ACC112 (cell line): Measurements from ENCODE around the gene ADGRG3.

ENCODE experiments used
- H2AFZ ChIP-seq: fragments of 200-600 bp; sonication (generic); one replicate; pipeline ENCODE4 v1.6.0; 2017; ENCODE audit warnings: antibody characterized with exemption, low read length; ENCODE audit not compliant: unreplicated experiment
- H3K27ac ChIP-seq: fragments of 200-600 bp; sonication (generic); 2 replicates; pipeline ENCODE4 v1.5.1; 2014; ENCODE audit warnings: low read depth, mild to moderate bottlenecking, antibody characterized with exemption, low read length, moderate library complexity
- H3K27me3 ChIP-seq: fragments of 200-600 bp; sonication (generic); 2 replicates; pipeline ENCODE4 v1.6.1; 2014; ENCODE audit warnings: mild to moderate bottlenecking, antibody characterized with exemption, low read length, moderate library complexity, mixed read lengths; ENCODE audit not compliant: insufficient read depth
- H3K36me3 ChIP-seq: fragments of 200-600 bp; sonication (generic); 2 replicates; pipeline ENCODE4 v1.6.1; 2016; ENCODE audit warnings: mild to moderate bottlenecking, antibody characterized with exemption, low read length, moderate library complexity, mixed read lengths; ENCODE audit not compliant: insufficient read depth
- H3K4me1 ChIP-seq: fragments of 200-600 bp; sonication (generic); one replicate; pipeline ENCODE4 v1.6.1; 2016; ENCODE audit warnings: low read length, mixed read lengths; ENCODE audit not compliant: insufficient read depth, unreplicated experiment, control insufficient read depth
- H3K4me3 ChIP-seq: fragments of 200-600 bp; sonication (generic); 2 replicates; pipeline ENCODE4 v1.5.1; 2014; ENCODE audit warnings: mild to moderate bottlenecking, low read depth, low read length
- H3K79me2 ChIP-seq: fragments of 200-600 bp; sonication (generic); one replicate; pipeline ENCODE4 v1.6.0; 2016; ENCODE audit warnings: low read length; ENCODE audit not compliant: control insufficient read depth, unreplicated experiment, insufficient read depth

ADGRG3 gene

DNA sequence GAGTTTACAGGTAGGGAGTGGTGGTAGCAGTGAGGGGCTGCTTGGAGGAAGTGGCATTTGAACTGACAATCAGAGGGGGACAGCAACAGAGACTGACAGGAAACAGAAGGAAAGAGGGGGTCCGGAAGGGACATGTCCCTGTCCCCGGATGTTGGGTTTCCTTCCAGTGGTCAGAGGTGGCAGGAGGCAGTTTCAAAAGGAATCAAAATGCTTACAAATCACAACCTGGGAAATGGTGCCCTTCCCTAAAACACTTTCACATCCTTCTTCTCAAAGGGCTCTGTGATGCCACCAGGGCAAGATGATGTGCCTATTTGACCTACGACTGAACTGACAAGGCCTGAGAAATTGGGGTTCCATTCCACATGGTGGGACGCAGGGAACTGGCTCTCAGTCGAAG, 20.0 kb upstream of the ADGRG3 start:
- Histone ChIP-seq H3K4me3 (no peak overlapping the region), H3K27ac (no peak overlapping the region), H3K4me1 (peaks cover 34% of the 10 kb centered on the region), H3K27me3 (no peaks in the 10 kb centered on the region), H3K79me2 (no peaks in the 10 kb centered on the region), H3K36me3 (no peaks in the 10 kb centered on the region), H2AFZ (no peak overlapping the region)

DNA sequence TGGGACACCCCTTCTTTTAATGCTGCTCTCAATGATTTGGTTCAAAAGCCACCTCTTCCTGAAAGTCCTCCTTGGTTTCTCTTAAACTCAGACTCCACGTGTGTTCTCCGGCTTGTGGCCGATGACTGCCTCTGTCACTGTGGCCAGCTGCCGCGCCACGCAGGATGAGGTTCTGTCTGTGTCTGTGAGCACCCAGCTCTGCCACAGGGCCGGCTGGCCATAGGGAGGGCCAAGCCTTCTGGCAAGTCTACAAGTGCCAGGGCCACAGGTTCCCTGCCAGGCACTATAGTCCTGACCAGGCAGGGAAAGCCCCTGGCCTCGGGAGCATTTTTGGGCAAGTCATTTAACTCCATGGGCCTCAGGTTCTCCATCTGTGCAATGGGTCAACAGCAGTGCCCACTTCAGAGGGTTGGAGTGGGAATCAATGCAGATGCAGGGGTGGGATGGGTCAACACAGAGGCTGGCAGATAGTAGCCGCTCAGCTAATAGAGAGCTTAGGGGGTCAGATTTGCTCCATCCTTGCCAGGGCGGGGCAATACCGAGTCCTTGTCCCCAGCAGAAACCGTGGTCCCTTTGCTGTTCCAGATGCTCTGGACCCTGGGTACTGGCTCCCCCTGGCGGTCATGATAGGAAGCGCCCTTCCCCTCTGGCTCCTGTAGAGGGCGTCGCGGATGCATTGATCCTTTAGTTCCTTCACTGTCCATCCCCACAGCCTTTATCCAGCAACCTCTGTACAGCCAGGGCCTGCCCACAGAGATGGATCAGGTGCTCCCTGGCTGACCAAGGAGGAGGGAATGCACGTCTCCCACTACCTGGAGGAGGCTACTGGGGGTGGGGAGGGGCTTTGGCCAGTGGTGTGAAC, 19.3 kb upstream of the ADGRG3 start:
- Histone ChIP-seq H3K36me3 (no peaks in the 10 kb centered on the region), H3K79me2 (no peaks in the 10 kb centered on the region), H3K27me3 (no peaks in the 10 kb centered on the region), H3K27ac (no peak overlapping the region), H3K4me3 (no peak overlapping the region), H3K4me1 (peaks cover 28% of the 10 kb centered on the region), H2AFZ (no peak overlapping the region)

DNA sequence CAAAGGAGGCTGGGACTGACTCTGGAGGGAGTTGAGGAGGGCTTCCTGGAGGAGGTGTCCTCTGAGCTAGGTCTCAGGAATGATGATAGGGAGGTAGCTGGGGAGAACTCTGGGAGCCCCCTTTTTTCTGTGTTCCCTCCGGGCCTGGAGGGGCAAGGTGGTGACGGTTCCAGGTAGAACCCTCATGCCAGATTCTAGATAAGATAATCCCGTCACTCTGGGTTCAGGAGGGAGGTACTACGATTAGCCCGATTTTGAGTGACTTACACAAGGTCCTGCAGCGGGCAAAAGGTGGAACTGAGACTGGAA, 18.7 kb upstream of the ADGRG3 start:
- H3K4me3 ChIP-seq: no peak overlapping the region
- no peaks in the 10 kb centered on the region for H3K36me3 ChIP-seq
- H3K27me3 ChIP-seq: no peaks in the 10 kb centered on the region
- H3K4me1 ChIP-seq: peaks cover 24% of the 10 kb centered on the region
- H3K79me2 ChIP-seq: no peaks in the 10 kb centered on the region
- H2AFZ ChIP-seq: no peak overlapping the region
- no peak overlapping the region for H3K27ac ChIP-seq

DNA sequence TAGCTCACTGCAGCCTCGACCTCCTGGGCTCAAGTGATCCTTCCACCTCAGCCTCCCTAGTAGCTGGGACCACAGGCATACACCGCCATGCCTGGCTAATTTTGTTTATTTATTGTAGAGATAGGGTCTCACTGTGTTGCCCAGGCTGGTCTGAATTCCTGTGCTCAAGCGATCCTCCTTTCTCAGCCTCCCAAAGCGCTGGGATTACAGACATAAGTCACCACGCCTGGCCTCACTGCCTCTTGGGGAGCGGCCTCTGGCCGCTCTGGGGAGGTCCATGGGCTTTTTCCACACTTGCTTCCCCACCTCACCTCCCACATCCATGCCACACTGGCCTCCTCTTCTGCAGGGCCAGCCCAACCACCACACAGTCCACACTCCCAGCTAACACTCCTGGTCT, 18.3 kb upstream of the ADGRG3 start:
- no peaks in the 10 kb centered on the region for H3K27me3 ChIP-seq
- H3K27ac ChIP-seq: no peak overlapping the region
- H3K4me1 ChIP-seq: peaks cover 24% of the 10 kb centered on the region
- H2AFZ ChIP-seq: no peak overlapping the region
- no peak overlapping the region for H3K4me3 ChIP-seq
- H3K79me2 ChIP-seq: no peaks in the 10 kb centered on the region
- no peaks in the 10 kb centered on the region for H3K36me3 ChIP-seq

DNA sequence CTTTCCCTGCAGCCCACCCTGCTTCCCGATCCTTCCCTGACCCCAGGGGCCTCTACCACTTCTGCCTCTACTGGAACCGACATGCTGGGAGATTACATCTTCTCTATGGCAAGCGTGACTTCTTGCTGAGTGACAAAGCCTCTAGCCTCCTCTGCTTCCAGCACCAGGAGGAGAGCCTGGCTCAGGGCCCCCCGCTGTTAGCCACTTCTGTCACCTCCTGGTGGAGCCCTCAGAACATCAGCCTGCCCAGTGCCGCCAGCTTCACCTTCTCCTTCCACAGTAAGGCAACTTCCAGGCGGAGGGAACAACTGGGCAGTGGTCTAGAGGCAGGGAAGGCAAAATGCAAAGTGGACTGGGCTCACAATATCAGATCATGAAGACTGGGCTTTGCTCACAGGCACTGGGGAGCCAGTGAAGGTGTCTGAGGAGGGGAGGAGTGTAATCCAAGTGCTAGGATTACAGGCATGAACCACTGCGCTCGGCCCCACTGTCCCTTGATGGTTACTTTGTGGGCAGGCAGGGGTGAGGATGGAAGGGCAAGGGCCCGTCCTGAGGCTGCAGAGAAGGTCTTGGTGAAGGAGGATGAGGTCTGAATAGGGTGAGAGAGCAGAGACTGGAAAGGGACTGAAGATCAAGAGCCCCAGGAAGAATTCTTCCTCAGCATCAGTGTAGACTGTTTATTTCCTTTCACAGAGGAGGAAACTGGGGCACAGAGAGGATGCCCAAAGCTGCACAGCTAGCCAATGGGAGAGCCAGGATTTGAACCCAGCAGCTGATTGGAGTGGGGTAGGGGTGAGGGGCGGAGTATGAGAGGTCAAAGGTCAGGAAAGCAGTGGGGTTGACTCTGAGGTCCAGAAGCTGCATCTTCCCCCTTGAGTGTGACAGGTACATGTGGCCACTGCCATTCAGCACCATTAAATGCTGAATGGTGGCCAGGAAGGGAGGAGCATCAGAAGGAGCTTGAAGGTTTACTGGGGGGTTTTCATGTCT, 16.5 kb upstream of the ADGRG3 start:
- Histone ChIP-seq H2AFZ (no peak overlapping the region), H3K36me3 (no peaks in the 10 kb centered on the region), H3K27ac (no peak overlapping the region), H3K27me3 (no peaks in the 10 kb centered on the region), H3K4me1 (peaks cover 9% of the 10 kb centered on the region), H3K4me3 (no peak overlapping the region), H3K79me2 (no peaks in the 10 kb centered on the region)

DNA sequence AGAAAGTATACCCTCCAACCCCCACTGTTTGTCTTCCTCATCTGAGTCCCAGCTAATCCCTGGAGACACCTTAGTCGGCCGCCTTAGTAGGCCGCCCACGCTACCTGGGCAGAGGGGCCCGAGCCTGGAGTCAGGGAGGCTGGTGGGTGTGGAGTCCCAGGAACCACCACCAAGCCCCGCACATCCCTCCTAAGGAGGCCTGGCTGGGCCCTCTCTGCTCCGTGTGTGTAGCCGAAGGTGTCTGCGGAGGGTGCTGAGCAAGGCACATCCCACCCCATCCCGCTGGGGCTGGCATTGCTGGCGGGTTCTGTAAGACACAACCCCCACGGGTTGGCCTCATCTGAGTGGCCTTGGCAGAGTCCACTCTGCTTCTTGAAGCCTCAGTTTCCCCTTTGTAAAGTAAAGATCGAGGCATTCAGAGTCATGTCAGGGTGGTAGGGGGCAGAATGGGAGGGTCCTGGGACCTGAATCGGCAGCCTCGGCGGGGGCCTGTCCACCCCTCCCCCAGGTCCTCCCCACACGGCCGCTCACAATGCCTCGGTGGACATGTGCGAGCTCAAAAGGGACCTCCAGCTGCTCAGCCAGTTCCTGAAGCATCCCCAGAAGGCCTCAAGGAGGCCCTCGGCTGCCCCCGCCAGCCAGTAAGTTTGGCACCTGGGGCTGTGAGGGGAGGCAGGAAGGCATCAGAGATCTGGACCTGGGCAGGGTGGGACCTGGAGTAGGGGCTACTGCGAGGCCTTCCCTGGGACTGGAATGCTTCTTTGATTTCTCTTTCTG, 15.2 kb upstream of the ADGRG3 start:
- Histone ChIP-seq H3K27ac (no peak overlapping the region), H3K36me3 (no peaks in the 10 kb centered on the region), H3K27me3 (no peaks in the 10 kb centered on the region), H2AFZ (no peak overlapping the region), H3K4me3 (no peak overlapping the region), H3K4me1 (peaks cover 1% of the 10 kb centered on the region), H3K79me2 (no peaks in the 10 kb centered on the region)

DNA sequence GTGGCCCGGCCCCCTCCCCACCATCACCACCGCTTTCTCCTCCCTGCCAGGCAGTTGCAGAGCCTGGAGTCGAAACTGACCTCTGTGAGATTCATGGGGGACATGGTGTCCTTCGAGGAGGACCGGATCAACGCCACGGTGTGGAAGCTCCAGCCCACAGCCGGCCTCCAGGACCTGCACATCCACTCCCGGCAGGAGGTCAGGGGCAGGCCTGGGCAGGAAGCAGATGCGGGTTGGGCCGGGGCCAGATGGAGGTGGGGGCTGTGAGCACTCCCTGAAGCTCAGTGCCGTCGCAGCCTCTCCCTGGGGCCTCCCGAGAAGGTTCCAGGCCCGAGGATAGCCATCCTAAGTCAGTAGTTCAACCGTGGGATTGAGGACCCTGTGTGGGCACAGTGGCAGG, 14.2 kb upstream of the ADGRG3 start:
- Histone ChIP-seq H3K27ac (no peak overlapping the region), H3K27me3 (no peaks in the 10 kb centered on the region), H3K4me3 (no peak overlapping the region), H3K4me1 (no peaks in the 10 kb centered on the region), H3K79me2 (no peaks in the 10 kb centered on the region), H2AFZ (no peak overlapping the region), H3K36me3 (no peaks in the 10 kb centered on the region)

DNA sequence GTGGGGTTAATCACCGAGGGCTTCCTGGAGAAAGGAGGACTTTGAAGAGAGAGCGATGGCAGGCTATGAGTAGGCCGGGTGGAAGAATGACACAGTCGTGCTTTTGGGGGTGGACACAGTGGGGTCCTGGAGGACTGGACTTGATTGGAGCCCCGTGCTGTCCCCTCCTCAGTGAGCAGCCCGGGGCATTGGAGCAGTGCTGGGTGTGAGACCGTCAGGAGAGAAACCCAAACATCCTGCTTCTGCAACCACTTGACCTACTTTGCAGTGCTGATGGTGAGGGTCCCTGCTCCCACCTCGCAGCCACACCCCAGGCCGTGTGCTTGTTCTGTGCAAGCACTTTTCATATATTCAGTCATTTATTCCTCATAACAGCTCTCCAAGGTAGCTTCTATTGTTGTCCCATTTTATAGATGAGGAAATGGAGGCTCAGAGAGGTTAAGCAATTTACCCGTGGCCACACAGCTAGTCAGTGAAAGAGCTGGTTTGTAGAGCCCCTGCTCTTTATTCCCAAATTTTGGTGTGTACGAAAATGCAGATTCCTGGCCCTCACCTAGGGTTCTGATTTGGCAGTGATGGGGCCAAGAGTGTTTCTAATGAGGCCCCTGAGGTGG, 11.7 kb upstream of the ADGRG3 start:
- no peak overlapping the region for H3K27ac ChIP-seq
- H3K27me3 ChIP-seq: no peaks in the 10 kb centered on the region
- H2AFZ ChIP-seq: no peak overlapping the region
- H3K4me1 ChIP-seq: no peaks in the 10 kb centered on the region
- no peaks in the 10 kb centered on the region for H3K36me3 ChIP-seq
- H3K79me2 ChIP-seq: no peaks in the 10 kb centered on the region
- no peak overlapping the region for H3K4me3 ChIP-seq

DNA sequence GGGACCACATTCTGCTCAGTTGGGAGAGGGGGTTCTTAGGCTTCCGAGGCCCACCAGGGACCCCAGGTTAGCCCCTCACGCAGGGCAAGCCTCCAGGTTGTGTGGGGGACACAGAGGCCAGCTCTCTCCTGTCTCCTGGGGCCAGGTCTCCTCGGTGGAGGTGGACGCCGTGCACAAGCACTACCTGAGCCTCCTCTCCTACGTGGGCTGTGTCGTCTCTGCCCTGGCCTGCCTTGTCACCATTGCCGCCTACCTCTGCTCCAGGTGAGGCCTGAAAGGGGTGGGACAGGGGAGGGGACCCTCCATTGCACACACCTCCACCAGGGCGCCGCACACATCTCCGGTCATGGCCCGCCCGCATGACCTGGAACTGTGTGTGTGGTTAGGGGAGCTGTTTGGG, 10.9 kb upstream of the ADGRG3 start:
- Histone ChIP-seq H2AFZ (no peak overlapping the region), H3K27me3 (no peaks in the 10 kb centered on the region), H3K4me1 (no peaks in the 10 kb centered on the region), H3K27ac (no peak overlapping the region), H3K36me3 (no peaks in the 10 kb centered on the region), H3K79me2 (no peaks in the 10 kb centered on the region), H3K4me3 (no peak overlapping the region)
